ENCODE results near the gene EPN2. TPM values are rescaled to one million over a fixed set of nuclear protein-coding genes. Genes with fewer than 3 reads are reported as not detected.

The EPN2 gene
- polyA plus RNA-seq, 3 donors, result 0.93 TPM; not detected in 2

GRCh38 chr17:19375732-19376131 is 138.6 kb downstream of the EPN2 start:
- peaks cover 3 to 10% (median 5%) of the 10 kb centered on the region in 3 donors for H3K27me3 Mint-ChIP-seq (ENCODE audit: low read depth in 3 of 3)
- H3K27ac Mint-ChIP-seq, result no peak overlapping the region
- Histone ChIP-seq H3K4me1 (ENCODE audit: control insufficient read depth in 1 of 2, insufficient read depth in 2 of 2, low read length in 2 of 2) (peaks cover 49 to 55% of the 10 kb centered on the region in 2 donors), H3K4me3 (replicated peaks in 1 of 3; ENCODE audit: low read depth in 2 of 3, low read length in 3 of 3) (no peak overlapping the region), H3K36me3 (replicated peaks in 1 of 2; ENCODE audit: control insufficient read depth in 1 of 2, insufficient read depth in 2 of 2, low read length in 2 of 2) (peaks cover 12 to 16% of the 10 kb centered on the region in 2 donors), H4K20me1 (ENCODE audit: insufficient read depth, low read length) (no peaks in the 10 kb centered on the region), H3K79me2 (ENCODE audit: insufficient read depth, low read length) (peaks cover 27% of the 10 kb centered on the region), H3K9me3 (replicated peaks in 1 of 2; ENCODE audit: control insufficient read depth in 1 of 2, insufficient read depth in 1 of 2, low read length in 2 of 2) (no peaks in the 10 kb centered on the region), H2AFZ (ENCODE audit: insufficient read depth, low read depth, low read length, poor library complexity, severe bottlenecking) (no peak overlapping the region), H3K9ac (ENCODE audit: insufficient read depth, low read length, poor library complexity, severe bottlenecking) (no peak overlapping the region), H3K27me3 (ENCODE audit: control insufficient read depth in 2 of 2, insufficient read depth in 2 of 2, low read length in 2 of 2) (no peaks in the 10 kb centered on the region), H3K4me2 (replicated peaks; ENCODE audit: extremely low read depth, low read length, poor library complexity, severe bottlenecking) (no peak overlapping the region), H3K27ac (ENCODE audit: low read depth in 1 of 2, low read length in 2 of 2) (no peak overlapping the region)
- H3K4me1 Mint-ChIP-seq, result peaks cover 48% of the 10 kb centered on the region
- H3K9me3 Mint-ChIP-seq, result peaks cover 0 to 5% (median 0%) of the 10 kb centered on the region in 7 donors
- no peak overlapping the region for H3K4me3 Mint-ChIP-seq
- no peak for DNase-seq
- no peak for TF ChIP-seq CTCF (IDR thresholded peaks at IDR 0.05)
- intact Hi-C loops (cut with micrococcal nuclease), result no loop called here
- WGBS (ENCODE audit: insufficient coverage), result 100% methylated on average over 1 of the region's 1 CpG
- H3K36me3 Mint-ChIP-seq, result peaks cover 26 to 32% of the 10 kb centered on the region in 2 donors

GRCh38 chr17:19376811-19377210 is 139.6 kb downstream of the EPN2 start:
- peaks cover 39 to 45% of the 10 kb centered on the region in 2 donors for H3K4me1 ChIP-seq (ENCODE audit: control insufficient read depth in 1 of 2, insufficient read depth in 2 of 2, low read length in 2 of 2)
- H3K4me2 ChIP-seq (replicated peaks; ENCODE audit: extremely low read depth, low read length, poor library complexity, severe bottlenecking), result peak overlapping the region; percentile 100
- TF ChIP-seq CTCF (IDR thresholded peaks at IDR 0.05), result no peak
- no peaks in the 10 kb centered on the region for H3K9me3 ChIP-seq (replicated peaks in 1 of 2; ENCODE audit: control insufficient read depth in 1 of 2, insufficient read depth in 1 of 2, low read length in 2 of 2)
- peak overlapping the region in 1 of 2 donors; percentile 96 for H3K27ac ChIP-seq (ENCODE audit: low read depth in 1 of 2, low read length in 2 of 2)
- Mint-ChIP-seq H3K4me1 (peaks cover 37% of the 10 kb centered on the region), H3K27ac (peak overlapping the region in 6 of 7 donors; percentile 99 to 100 (median 100)), H3K9me3 (peaks cover 0 to 5% (median 0%) of the 10 kb centered on the region in 7 donors), H3K27me3 (ENCODE audit: low read depth in 3 of 3) (peaks cover 3 to 8% (median 5%) of the 10 kb centered on the region in 3 donors), H3K36me3 (peaks cover 37% of the 10 kb centered on the region in 2 donors), H3K4me3 (peak overlapping the region; percentile 98 to 99)
- intact Hi-C loops (cut with micrococcal nuclease), result no loop called here
- no peak overlapping the region for H2AFZ ChIP-seq (ENCODE audit: insufficient read depth, low read depth, low read length, poor library complexity, severe bottlenecking)
- peaks cover 23 to 27% of the 10 kb centered on the region in 2 donors for H3K36me3 ChIP-seq (replicated peaks in 1 of 2; ENCODE audit: control insufficient read depth in 1 of 2, insufficient read depth in 2 of 2, low read length in 2 of 2)
- no peaks in the 10 kb centered on the region for H3K27me3 ChIP-seq (ENCODE audit: control insufficient read depth in 2 of 2, insufficient read depth in 2 of 2, low read length in 2 of 2)
- H3K79me2 ChIP-seq (ENCODE audit: insufficient read depth, low read length), result peaks cover 36% of the 10 kb centered on the region
- no peak for DNase-seq
- WGBS (ENCODE audit: insufficient coverage), result no CpG with 5 or more reads among the region's 2 CpGs
- peak overlapping the region in 2 of 3 experiments; percentile 88 to 90 for H3K4me3 ChIP-seq (replicated peaks in 1 of 3; ENCODE audit: low read depth in 2 of 3, low read length in 3 of 3)
- no peaks in the 10 kb centered on the region for H4K20me1 ChIP-seq (ENCODE audit: insufficient read depth, low read length)
- no peak overlapping the region for H3K9ac ChIP-seq (ENCODE audit: insufficient read depth, low read length, poor library complexity, severe bottlenecking)

All from CD14-positive monocyte (primary cell).